WTC11 (cell line): Measurements from ENCODE around the gene KCNG4. TPM values are rescaled to one million over a fixed set of nuclear protein-coding genes. Genes with fewer than 3 reads are reported as not detected.

ENCODE experiments used
- ATAC-seq: fragments of 200-7000 bp; cut with Tn5 transposase; 2 replicates; pipeline ENCODE4 v1.10.0; 2021; ENCODE audit warnings: mild to moderate bottlenecking, moderate library complexity
- CTCF ChIA-PET: fragments of 300-600 bp; sonication (Branson Sonifier 250); formaldehyde crosslinking; loops from one replicate; lab custom pipeline; 2021; ENCODE audit warnings: antibody characterized with exemption; lab: Charles Lee
- POLR2A ChIA-PET: fragments of 350-600 bp; sonication (Branson Sonifier 250); formaldehyde crosslinking; loops from one replicate; lab custom pipeline; 2021; ENCODE audit warnings: antibody characterized with exemption; lab: Charles Lee
- DNase-seq: peaks from one replicate; pipeline ENCODE4 v3.0.0; 2021; ENCODE audit warnings: low spot score
- H3K27ac Mint-ChIP-seq: 2 replicates; pipeline ENCODE4 v1.8.0; 2021; ENCODE audit warnings: mixed read lengths
- H3K27me3 Mint-ChIP-seq: 2 replicates; pipeline ENCODE4 v1.8.0; 2021; ENCODE audit warnings: low read depth, mild to moderate bottlenecking, moderate library complexity, mixed read lengths
- H3K36me3 Mint-ChIP-seq: 2 replicates; pipeline ENCODE4 v1.8.0; 2021; ENCODE audit warnings: mixed read lengths
- H3K4me1 Mint-ChIP-seq: 2 replicates; pipeline ENCODE4 v1.8.0; 2022; ENCODE audit warnings: mixed read lengths
- H3K4me3 Mint-ChIP-seq: 2 replicates; pipeline ENCODE4 v1.8.0; 2021; ENCODE audit warnings: mild to moderate bottlenecking, moderate library complexity, mixed read lengths
- H3K9me3 Mint-ChIP-seq: 2 replicates; pipeline ENCODE4 v1.8.0; 2021; ENCODE audit warnings: mixed read lengths
- CBFB ChIP-seq: sonication (generic); formaldehyde crosslinking; IDR thresholded peaks from 2 replicates; pipeline ENCODE4 v1.8.1; 2022; ENCODE audit warnings: mild to moderate bottlenecking, low read depth, missing genetic modification reagents
- ELF4 ChIP-seq: sonication (generic); formaldehyde crosslinking; IDR thresholded peaks from 2 replicates; pipeline ENCODE4 v1.8.1; 2022; ENCODE audit warnings: low read depth, mild to moderate bottlenecking, moderate library complexity, missing genetic modification reagents
- GRHL2 ChIP-seq: fragments of 250-450 bp; sonication (Bioruptor Pico); IDR thresholded peaks from 2 replicates; pipeline ENCODE4 v1.8.0; 2022; ENCODE audit warnings: mild to moderate bottlenecking, moderate library complexity; ENCODE audit not compliant: insufficient replicate concordance, severe bottlenecking
- JAZF1 ChIP-seq: fragments of 250-450 bp; sonication (Bioruptor Pico); IDR thresholded peaks from 2 replicates; pipeline ENCODE4 v1.9.0; 2021; ENCODE audit warnings: moderate library complexity, mild to moderate bottlenecking, inconsistent platforms
- NFE2L1 ChIP-seq: sonication (generic); formaldehyde crosslinking; IDR thresholded peaks from 2 replicates; pipeline ENCODE4 v1.8.1; 2023; ENCODE audit warnings: missing genetic modification reagents
- OVOL2 ChIP-seq: fragments of 250-450 bp; sonication (Bioruptor Pico); IDR thresholded peaks from 2 replicates; pipeline ENCODE4 v1.9.0; 2021; ENCODE audit warnings: mild to moderate bottlenecking, borderline replicate concordance
- PRRX2 ChIP-seq: fragments of 250-450 bp; sonication (Bioruptor Pico); IDR thresholded peaks from 2 replicates; pipeline ENCODE4 v1.8.0; 2021; ENCODE audit warnings: mild to moderate bottlenecking
- SP1 ChIP-seq: sonication (generic); formaldehyde crosslinking; conservative IDR thresholded peaks from 2 replicates; pipeline ENCODE4 v1.8.1; 2022; ENCODE audit warnings: missing genetic modification reagents
- ZNF121 ChIP-seq: sonication (generic); formaldehyde crosslinking; IDR thresholded peaks from 2 replicates; pipeline ENCODE4 v1.8.0; 2023; ENCODE audit warnings: missing genetic modification reagents
- ZNF423 ChIP-seq: fragments of 250-450 bp; sonication (Bioruptor Pico); IDR thresholded peaks from 2 replicates; pipeline ENCODE4 v2.1.2; 2022; ENCODE audit warnings: mild to moderate bottlenecking, moderate library complexity
- total RNA-seq: library from RNA; stranded (reverse); gene quantifications from 3 replicates; pipeline ENCODE4 v1.2.3, GENCODE V29; 2021
- TF ChIP-seq, protein P1 (sequence below): fragments of 250-450 bp; sonication (Bioruptor Pico); IDR thresholded peaks from 2 replicates; pipeline ENCODE4 v1.9.0; 2021; ENCODE audit warnings: mild to moderate bottlenecking, borderline replicate concordance
- TF ChIP-seq, protein P2 (sequence below): sonication (generic); formaldehyde crosslinking; IDR thresholded peaks from 2 replicates; pipeline ENCODE4 v1.8.1; 2023; ENCODE audit warnings: mild to moderate bottlenecking, missing genetic modification reagents, moderate library complexity
- TF ChIP-seq, protein P3 (sequence below): sonication (generic); formaldehyde crosslinking; IDR thresholded peaks from 2 replicates; pipeline ENCODE4 v1.8.1; 2023; ENCODE audit warnings: mild to moderate bottlenecking, missing genetic modification reagents, moderate library complexity
- TF ChIP-seq, protein P4 (sequence below): fragments of 250-450 bp; sonication (Bioruptor Pico); IDR thresholded peaks from 2 replicates; pipeline ENCODE4 v1.9.0; 2021; ENCODE audit warnings: mild to moderate bottlenecking
- TF ChIP-seq, protein P5 (sequence below): sonication (generic); formaldehyde crosslinking; IDR thresholded peaks from 2 replicates; pipeline ENCODE4 v1.8.0; 2022; ENCODE audit warnings: missing genetic modification reagents
- TF ChIP-seq, protein P6 (sequence below): fragments of 200-600 bp; IDR thresholded peaks from 2 replicates; pipeline ENCODE4 v1.8.0; 2022; ENCODE audit warnings: antibody characterized with exemption

The KCNG4 gene
- total RNA-seq, 1 experiment from 2014 or later: not detected

DNA sequence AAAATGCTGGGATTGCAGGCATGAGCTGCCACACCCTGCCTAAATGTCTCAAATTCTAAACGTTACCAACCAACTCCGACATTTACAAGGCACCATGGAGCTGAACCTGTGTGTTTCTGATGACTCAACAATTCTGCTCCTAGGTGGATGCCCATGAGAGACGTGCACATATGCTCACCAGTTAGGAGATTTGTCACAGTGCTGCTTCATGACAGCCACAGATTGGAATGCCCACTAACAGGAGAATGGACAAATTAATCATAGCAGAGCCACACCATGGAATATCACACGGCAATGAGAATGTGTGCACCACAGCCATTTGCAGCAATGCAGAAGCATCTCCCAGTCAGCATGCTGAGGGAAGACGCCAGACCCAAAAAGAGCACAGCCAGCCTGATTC is 8.0 kb upstream of the KCNG4 start:
- Mint-ChIP-seq H3K9me3 (peaks cover 19% of the 10 kb centered on the region), H3K4me1 (0 out of 2 replicates have a peak, but pooled peaks cover 10% of the 10 kb centered on the region), H3K4me3 (no peak overlapping the region), H3K36me3 (no peaks in the 10 kb centered on the region), H3K27me3 (peaks cover 2% of the 10 kb centered on the region), H3K27ac (no peak overlapping the region)
- POLR2A ChIA-PET: no interaction called here
- CTCF ChIA-PET: no interaction called here
- TF ChIP-seq, protein P1, sequence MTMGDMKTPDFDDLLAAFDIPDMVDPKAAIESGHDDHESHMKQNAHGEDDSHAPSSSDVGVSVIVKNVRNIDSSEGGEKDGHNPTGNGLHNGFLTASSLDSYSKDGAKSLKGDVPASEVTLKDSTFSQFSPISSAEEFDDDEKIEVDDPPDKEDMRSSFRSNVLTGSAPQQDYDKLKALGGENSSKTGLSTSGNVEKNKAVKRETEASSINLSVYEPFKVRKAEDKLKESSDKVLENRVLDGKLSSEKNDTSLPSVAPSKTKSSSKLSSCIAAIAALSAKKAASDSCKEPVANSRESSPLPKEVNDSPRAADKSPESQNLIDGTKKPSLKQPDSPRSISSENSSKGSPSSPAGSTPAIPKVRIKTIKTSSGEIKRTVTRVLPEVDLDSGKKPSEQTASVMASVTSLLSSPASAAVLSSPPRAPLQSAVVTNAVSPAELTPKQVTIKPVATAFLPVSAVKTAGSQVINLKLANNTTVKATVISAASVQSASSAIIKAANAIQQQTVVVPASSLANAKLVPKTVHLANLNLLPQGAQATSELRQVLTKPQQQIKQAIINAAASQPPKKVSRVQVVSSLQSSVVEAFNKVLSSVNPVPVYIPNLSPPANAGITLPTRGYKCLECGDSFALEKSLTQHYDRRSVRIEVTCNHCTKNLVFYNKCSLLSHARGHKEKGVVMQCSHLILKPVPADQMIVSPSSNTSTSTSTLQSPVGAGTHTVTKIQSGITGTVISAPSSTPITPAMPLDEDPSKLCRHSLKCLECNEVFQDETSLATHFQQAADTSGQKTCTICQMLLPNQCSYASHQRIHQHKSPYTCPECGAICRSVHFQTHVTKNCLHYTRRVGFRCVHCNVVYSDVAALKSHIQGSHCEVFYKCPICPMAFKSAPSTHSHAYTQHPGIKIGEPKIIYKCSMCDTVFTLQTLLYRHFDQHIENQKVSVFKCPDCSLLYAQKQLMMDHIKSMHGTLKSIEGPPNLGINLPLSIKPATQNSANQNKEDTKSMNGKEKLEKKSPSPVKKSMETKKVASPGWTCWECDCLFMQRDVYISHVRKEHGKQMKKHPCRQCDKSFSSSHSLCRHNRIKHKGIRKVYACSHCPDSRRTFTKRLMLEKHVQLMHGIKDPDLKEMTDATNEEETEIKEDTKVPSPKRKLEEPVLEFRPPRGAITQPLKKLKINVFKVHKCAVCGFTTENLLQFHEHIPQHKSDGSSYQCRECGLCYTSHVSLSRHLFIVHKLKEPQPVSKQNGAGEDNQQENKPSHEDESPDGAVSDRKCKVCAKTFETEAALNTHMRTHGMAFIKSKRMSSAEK (CRISPR knock-in tag): no peak
- TF ChIP-seq GRHL2: no peak
- no peak for TF ChIP-seq PRRX2 (CRISPR knock-in tag)
- no peak for TF ChIP-seq ZNF121 (CRISPR knock-in tag)
- TF ChIP-seq ELF4 (CRISPR knock-in tag): no peak
- TF ChIP-seq NFE2L1: no peak
- no peak for TF ChIP-seq OVOL2 (CRISPR knock-in tag)
- no peak for TF ChIP-seq JAZF1 (CRISPR knock-in tag)
- TF ChIP-seq SP1 (CRISPR knock-in tag): no peak
- TF ChIP-seq, protein P2, sequence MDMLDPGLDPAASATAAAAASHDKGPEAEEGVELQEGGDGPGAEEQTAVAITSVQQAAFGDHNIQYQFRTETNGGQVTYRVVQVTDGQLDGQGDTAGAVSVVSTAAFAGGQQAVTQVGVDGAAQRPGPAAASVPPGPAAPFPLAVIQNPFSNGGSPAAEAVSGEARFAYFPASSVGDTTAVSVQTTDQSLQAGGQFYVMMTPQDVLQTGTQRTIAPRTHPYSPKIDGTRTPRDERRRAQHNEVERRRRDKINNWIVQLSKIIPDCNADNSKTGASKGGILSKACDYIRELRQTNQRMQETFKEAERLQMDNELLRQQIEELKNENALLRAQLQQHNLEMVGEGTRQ (CRISPR knock-in tag): no peak
- TF ChIP-seq CBFB (CRISPR knock-in tag): no peak
- no peak for TF ChIP-seq ZNF423 (CRISPR knock-in tag)
- TF ChIP-seq, protein P3, sequence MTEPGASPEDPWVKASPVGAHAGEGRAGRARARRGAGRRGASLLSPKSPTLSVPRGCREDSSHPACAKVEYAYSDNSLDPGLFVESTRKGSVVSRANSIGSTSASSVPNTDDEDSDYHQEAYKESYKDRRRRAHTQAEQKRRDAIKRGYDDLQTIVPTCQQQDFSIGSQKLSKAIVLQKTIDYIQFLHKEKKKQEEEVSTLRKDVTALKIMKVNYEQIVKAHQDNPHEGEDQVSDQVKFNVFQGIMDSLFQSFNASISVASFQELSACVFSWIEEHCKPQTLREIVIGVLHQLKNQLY (CRISPR knock-in tag): no peak
- TF ChIP-seq, protein P4, sequence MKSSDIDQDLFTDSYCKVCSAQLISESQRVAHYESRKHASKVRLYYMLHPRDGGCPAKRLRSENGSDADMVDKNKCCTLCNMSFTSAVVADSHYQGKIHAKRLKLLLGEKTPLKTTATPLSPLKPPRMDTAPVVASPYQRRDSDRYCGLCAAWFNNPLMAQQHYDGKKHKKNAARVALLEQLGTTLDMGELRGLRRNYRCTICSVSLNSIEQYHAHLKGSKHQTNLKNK: no peak
- TF ChIP-seq, protein P5, sequence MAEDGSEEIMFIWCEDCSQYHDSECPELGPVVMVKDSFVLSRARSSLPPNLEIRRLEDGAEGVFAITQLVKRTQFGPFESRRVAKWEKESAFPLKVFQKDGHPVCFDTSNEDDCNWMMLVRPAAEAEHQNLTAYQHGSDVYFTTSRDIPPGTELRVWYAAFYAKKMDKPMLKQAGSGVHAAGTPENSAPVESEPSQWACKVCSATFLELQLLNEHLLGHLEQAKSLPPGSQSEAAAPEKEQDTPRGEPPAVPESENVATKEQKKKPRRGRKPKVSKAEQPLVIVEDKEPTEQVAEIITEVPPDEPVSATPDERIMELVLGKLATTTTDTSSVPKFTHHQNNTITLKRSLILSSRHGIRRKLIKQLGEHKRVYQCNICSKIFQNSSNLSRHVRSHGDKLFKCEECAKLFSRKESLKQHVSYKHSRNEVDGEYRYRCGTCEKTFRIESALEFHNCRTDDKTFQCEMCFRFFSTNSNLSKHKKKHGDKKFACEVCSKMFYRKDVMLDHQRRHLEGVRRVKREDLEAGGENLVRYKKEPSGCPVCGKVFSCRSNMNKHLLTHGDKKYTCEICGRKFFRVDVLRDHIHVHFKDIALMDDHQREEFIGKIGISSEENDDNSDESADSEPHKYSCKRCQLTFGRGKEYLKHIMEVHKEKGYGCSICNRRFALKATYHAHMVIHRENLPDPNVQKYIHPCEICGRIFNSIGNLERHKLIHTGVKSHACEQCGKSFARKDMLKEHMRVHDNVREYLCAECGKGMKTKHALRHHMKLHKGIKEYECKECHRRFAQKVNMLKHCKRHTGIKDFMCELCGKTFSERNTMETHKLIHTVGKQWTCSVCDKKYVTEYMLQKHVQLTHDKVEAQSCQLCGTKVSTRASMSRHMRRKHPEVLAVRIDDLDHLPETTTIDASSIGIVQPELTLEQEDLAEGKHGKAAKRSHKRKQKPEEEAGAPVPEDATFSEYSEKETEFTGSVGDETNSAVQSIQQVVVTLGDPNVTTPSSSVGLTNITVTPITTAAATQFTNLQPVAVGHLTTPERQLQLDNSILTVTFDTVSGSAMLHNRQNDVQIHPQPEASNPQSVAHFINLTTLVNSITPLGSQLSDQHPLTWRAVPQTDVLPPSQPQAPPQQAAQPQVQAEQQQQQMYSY (CRISPR knock-in tag): no peak
- TF ChIP-seq, protein P6, sequence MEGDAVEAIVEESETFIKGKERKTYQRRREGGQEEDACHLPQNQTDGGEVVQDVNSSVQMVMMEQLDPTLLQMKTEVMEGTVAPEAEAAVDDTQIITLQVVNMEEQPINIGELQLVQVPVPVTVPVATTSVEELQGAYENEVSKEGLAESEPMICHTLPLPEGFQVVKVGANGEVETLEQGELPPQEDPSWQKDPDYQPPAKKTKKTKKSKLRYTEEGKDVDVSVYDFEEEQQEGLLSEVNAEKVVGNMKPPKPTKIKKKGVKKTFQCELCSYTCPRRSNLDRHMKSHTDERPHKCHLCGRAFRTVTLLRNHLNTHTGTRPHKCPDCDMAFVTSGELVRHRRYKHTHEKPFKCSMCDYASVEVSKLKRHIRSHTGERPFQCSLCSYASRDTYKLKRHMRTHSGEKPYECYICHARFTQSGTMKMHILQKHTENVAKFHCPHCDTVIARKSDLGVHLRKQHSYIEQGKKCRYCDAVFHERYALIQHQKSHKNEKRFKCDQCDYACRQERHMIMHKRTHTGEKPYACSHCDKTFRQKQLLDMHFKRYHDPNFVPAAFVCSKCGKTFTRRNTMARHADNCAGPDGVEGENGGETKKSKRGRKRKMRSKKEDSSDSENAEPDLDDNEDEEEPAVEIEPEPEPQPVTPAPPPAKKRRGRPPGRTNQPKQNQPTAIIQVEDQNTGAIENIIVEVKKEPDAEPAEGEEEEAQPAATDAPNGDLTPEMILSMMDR: no peak
- ATAC-seq (no peak), DNase-seq (no peak)
